ENCODE results near the gene USH1C.

USH1C gene

DNA sequence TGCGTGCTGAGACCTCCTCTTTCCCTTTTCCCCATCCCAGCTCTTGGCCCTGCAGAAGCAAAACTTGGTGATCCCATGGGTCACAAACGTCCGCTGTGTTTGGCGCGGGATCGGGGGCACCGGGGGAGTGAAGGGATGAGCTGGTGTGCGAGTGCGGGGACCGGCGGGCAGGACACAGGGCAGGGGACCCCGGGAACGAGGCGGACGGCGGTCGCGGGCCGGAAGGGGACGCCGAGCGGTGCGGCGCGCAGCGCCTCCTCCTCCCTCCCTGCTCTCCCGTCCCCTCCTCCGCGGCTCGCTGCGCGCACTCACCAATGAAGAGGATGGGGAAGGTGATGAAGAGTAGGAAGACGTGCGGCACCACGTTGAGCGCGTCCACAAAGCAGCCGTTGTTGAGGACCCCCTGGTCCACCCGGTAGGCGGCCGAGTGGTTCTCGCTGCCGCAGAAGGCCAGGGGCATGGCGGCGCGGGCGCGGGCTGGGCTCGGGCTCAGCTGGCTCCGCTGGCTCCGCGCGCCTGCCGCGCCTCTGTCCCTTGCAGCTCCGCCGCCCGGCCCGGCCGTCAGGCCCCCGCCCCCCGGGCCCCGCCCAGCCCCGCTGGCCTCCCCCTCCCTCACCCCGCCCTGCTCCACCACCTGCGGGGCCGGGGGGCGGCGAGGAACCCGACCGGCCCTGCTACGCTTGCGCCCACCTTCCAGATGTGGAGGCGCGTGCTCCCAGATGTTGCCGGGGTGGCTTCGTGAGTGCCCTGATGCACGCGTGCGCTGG, 67.7 kb downstream of the USH1C start, which contains the start of gene ABCC8:
TSS of gene ABCC8 (minus strand) at position 529 of the 767 bp plus-strand sequence. CDS start at position 460, 69 bp downstream.
- Histone ChIP-seq H3K9ac (ENCODE audit: low read depth, low read length, poor library complexity) (peak within 1 kb of the TSS; percentile 87), H2AFZ (ENCODE audit: low read length) (peak within 1 kb of the TSS; percentile 90), H2BK12ac (ENCODE audit: low read length) (peak within 1 kb of the TSS; percentile 77), H3K79me1 (ENCODE audit: low read depth, low read length) (no peaks in the 10 kb centered on the region), H3K4ac (ENCODE audit: low read length) (no peak within 1 kb of the TSS), H3K23ac (ENCODE audit: low read depth, low read length, poor library complexity) (peak within 1 kb of the TSS; percentile 28), H3K14ac (ENCODE audit: low read length) (peak within 1 kb of the TSS; percentile 92), H3K36me3 (replicated peaks in 1 of 2; ENCODE audit: control insufficient read depth in 2 of 2, insufficient read depth in 2 of 2, low read length in 2 of 2) (no peaks in the 10 kb centered on the region), H2BK5ac (ENCODE audit: low read length) (no peak within 1 kb of the TSS), H4K91ac (ENCODE audit: low read depth, low read length, poor library complexity) (no peak within 1 kb of the TSS), H3K4me1 (ENCODE audit: control insufficient read depth in 2 of 2, insufficient read depth in 1 of 2, low read depth in 1 of 2, low read length in 2 of 2) (peaks cover 4 to 21% of the 10 kb centered on the region in 2 donors), H4K8ac (ENCODE audit: low read depth, low read length) (no peak within 1 kb of the TSS), H2BK120ac (ENCODE audit: low read depth, low read length) (no peak within 1 kb of the TSS), H3K9me3 (replicated peaks in 1 of 2; ENCODE audit: control insufficient read depth in 2 of 2, insufficient read depth in 1 of 2, low read depth in 1 of 2, low read length in 2 of 2) (peaks cover 0 to 4% of the 10 kb centered on the region in 2 donors), H2BK15ac (ENCODE audit: low read length) (peak within 1 kb of the TSS; percentile 69), H3K27ac (replicated peaks; ENCODE audit: low read length) (no peak within 1 kb of the TSS), H3K4me2 (ENCODE audit: insufficient read depth, low read length, poor library complexity, severe bottlenecking) (peak within 1 kb of the TSS; percentile 98), H2AK5ac (ENCODE audit: low read depth, low read length) (no peak within 1 kb of the TSS), H3K4me3 (ENCODE audit: low read length in 2 of 2) (peak within 1 kb of the TSS; percentile 51 to 80), H3K18ac (ENCODE audit: low read length) (peak within 1 kb of the TSS; percentile 82), H3K27me3 (ENCODE audit: control insufficient read depth in 3 of 3, insufficient read depth in 3 of 3, low read depth in 1 of 3, low read length in 3 of 3) (peaks cover 12 to 87% (median 51%) of the 10 kb centered on the region in 3 experiments)
- no peak for DNase-seq (ENCODE audit: low spot score)
- WGBS, 2 donors (ENCODE audit: extremely low coverage in 2 of 2, insufficient read length in 2 of 2, insufficient replicate concordance in 1 of 2), result no CpG with 5 or more reads among the region's 80 CpGs

GRCh38 chr11:17475666-17476316, 68.4 kb downstream of the USH1C start:
- DNase-seq (ENCODE audit: low spot score), result no peak
- Histone ChIP-seq H3K27ac (replicated peaks; ENCODE audit: low read length) (no peak overlapping the region), H3K14ac (ENCODE audit: low read length) (peak overlapping the region; percentile 92)

DNA sequence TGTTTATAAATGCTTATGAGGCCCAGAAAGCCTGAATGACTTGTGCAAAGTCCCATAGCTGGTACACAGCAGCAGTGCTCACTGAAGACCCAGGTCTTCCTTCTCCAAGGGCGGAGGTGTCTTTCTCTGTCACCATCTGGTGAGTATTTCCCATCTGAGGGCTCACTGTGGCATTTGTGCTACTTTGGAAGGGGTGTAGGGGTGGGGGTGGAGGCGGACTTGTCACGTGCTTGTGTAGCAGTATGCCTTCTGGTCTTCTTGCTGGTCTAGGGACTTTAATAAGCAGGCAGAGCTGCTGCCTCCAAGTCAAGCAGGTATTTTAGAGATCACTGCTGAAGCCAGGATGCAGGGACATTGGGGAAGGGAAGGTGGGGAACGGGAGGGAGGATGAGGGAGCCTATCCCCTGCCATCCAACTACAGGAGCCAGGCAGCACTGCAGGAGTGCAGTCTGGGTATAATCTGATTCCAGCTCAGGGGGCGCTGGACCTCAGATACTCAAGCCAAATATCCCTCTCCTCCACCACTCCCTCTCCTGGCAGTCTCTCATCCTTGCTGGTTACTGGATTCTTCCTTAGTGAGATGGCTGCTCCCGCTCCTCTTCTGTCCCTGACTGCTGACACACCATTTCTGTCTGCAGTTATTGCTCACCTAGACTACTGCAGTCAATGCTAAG, 71.0 kb downstream of the USH1C start:
- Histone ChIP-seq H3K4me2 (ENCODE audit: insufficient read depth, low read length, poor library complexity, severe bottlenecking) (no peak overlapping the region), H2BK5ac (ENCODE audit: low read length) (no peak overlapping the region), H3K23ac (ENCODE audit: low read depth, low read length, poor library complexity) (no peak overlapping the region), H2AK5ac (ENCODE audit: low read depth, low read length) (no peak overlapping the region), H3K9ac (ENCODE audit: low read depth, low read length, poor library complexity) (no peak overlapping the region), H3K79me1 (ENCODE audit: low read depth, low read length) (no peaks in the 10 kb centered on the region), H3K9me3 (replicated peaks in 1 of 2; ENCODE audit: control insufficient read depth in 2 of 2, insufficient read depth in 1 of 2, low read depth in 1 of 2, low read length in 2 of 2) (peaks cover 0 to 5% of the 10 kb centered on the region in 2 donors), H2BK120ac (ENCODE audit: low read depth, low read length) (no peak overlapping the region), H3K36me3 (replicated peaks in 1 of 2; ENCODE audit: control insufficient read depth in 2 of 2, insufficient read depth in 2 of 2, low read length in 2 of 2) (no peaks in the 10 kb centered on the region), H3K4me1 (ENCODE audit: control insufficient read depth in 2 of 2, insufficient read depth in 1 of 2, low read depth in 1 of 2, low read length in 2 of 2) (peaks cover 0 to 16% of the 10 kb centered on the region in 2 donors), H2BK15ac (ENCODE audit: low read length) (no peak overlapping the region), H2BK12ac (ENCODE audit: low read length) (no peak overlapping the region), H3K18ac (ENCODE audit: low read length) (no peak overlapping the region), H3K27ac (replicated peaks; ENCODE audit: low read length) (no peak overlapping the region), H3K4me3 (ENCODE audit: low read length in 2 of 2) (no peak overlapping the region), H2AFZ (ENCODE audit: low read length) (no peak overlapping the region), H3K14ac (ENCODE audit: low read length) (no peak overlapping the region), H3K4ac (ENCODE audit: low read length) (no peak overlapping the region), H3K27me3 (ENCODE audit: control insufficient read depth in 3 of 3, insufficient read depth in 3 of 3, low read depth in 1 of 3, low read length in 3 of 3) (peaks cover 10 to 74% (median 46%) of the 10 kb centered on the region in 3 experiments), H4K91ac (ENCODE audit: low read depth, low read length, poor library complexity) (no peak overlapping the region), H4K8ac (ENCODE audit: low read depth, low read length) (no peak overlapping the region)
- WGBS, 2 donors (ENCODE audit: extremely low coverage in 2 of 2, insufficient read length in 2 of 2, insufficient replicate concordance in 1 of 2), result no CpG with 5 or more reads among the region's 6 CpGs
- no peak for DNase-seq (ENCODE audit: low spot score)

More at GRCh38 chr11:17475666-17476316, 68.4 kb downstream of the USH1C start:
- Histone ChIP-seq H3K4me2 (ENCODE audit: insufficient read depth, low read length, poor library complexity, severe bottlenecking) (peak overlapping the region; percentile 98), H4K91ac (ENCODE audit: low read depth, low read length, poor library complexity) (no peak overlapping the region), H3K4me3 (ENCODE audit: low read length in 2 of 2) (peak overlapping the region; percentile 51 to 80), H3K79me1 (ENCODE audit: low read depth, low read length) (no peaks in the 10 kb centered on the region), H2AK5ac (ENCODE audit: low read depth, low read length) (no peak overlapping the region), H3K9ac (ENCODE audit: low read depth, low read length, poor library complexity) (peak overlapping the region; percentile 87), H4K8ac (ENCODE audit: low read depth, low read length) (no peak overlapping the region), H2BK12ac (ENCODE audit: low read length) (no peak overlapping the region), H2BK5ac (ENCODE audit: low read length) (no peak overlapping the region), H3K18ac (ENCODE audit: low read length) (peak overlapping the region; percentile 82), H2BK15ac (ENCODE audit: low read length) (peak overlapping the region; percentile 69), H2AFZ (ENCODE audit: low read length) (peak overlapping the region; percentile 90), H3K4me1 (ENCODE audit: control insufficient read depth in 2 of 2, insufficient read depth in 1 of 2, low read depth in 1 of 2, low read length in 2 of 2) (peaks cover 4 to 21% of the 10 kb centered on the region in 2 donors), H3K23ac (ENCODE audit: low read depth, low read length, poor library complexity) (peak overlapping the region; percentile 28), H3K36me3 (replicated peaks in 1 of 2; ENCODE audit: control insufficient read depth in 2 of 2, insufficient read depth in 2 of 2, low read length in 2 of 2) (no peaks in the 10 kb centered on the region), H2BK120ac (ENCODE audit: low read depth, low read length) (no peak overlapping the region), H3K27me3 (ENCODE audit: control insufficient read depth in 3 of 3, insufficient read depth in 3 of 3, low read depth in 1 of 3, low read length in 3 of 3) (peaks cover 12 to 87% (median 51%) of the 10 kb centered on the region in 3 experiments), H3K4ac (ENCODE audit: low read length) (no peak overlapping the region), H3K9me3 (replicated peaks in 1 of 2; ENCODE audit: control insufficient read depth in 2 of 2, insufficient read depth in 1 of 2, low read depth in 1 of 2, low read length in 2 of 2) (peaks cover 0 to 5% of the 10 kb centered on the region in 2 donors)
- WGBS, 2 donors (ENCODE audit: extremely low coverage in 2 of 2, insufficient read length in 2 of 2, insufficient replicate concordance in 1 of 2), result no CpG with 5 or more reads among the region's 31 CpGs

Measured in neuronal stem cell (in vitro differentiated cells).